Measurements from ENCODE around the gene CFAP54.

The CFAP54 gene

GRCh38 chr12:96846293-96846692, 356.9 kb downstream of the CFAP54 start:
- DNase-seq, result no peak

GRCh38 chr12:96850676-96851075, 361.3 kb downstream of the CFAP54 start:
- no peak for DNase-seq

- no peak for DNase-seq
Measured at GRCh38 chr12:96858162-96858561, 368.8 kb downstream of the CFAP54 start.

GRCh38 chr12:96861656-96862055, 372.3 kb downstream of the CFAP54 start:
- DNase-seq, result no peak

- DNase-seq, result no peak
Measured at GRCh38 chr12:96862326-96862725, 372.9 kb downstream of the CFAP54 start.

- no peak for DNase-seq
Measured at GRCh38 chr12:96864335-96864734, 375.0 kb downstream of the CFAP54 start.

GRCh38 chr12:96866801-96867590, 377.6 kb downstream of the CFAP54 start:
- no peak for DNase-seq

GRCh38 chr12:96870946-96871345, 381.6 kb downstream of the CFAP54 start:
- no peak for DNase-seq

- no peak for DNase-seq
Measured at GRCh38 chr12:96872961-96873360, 383.6 kb downstream of the CFAP54 start.

GRCh38 chr12:96874211-96874610, 384.8 kb downstream of the CFAP54 start:
- DNase-seq, result no peak

- no peak for DNase-seq
Measured at GRCh38 chr12:96876966-96877365, 387.6 kb downstream of the CFAP54 start.

- no peak for DNase-seq
Measured at GRCh38 chr12:96878704-96879103, 389.3 kb downstream of the CFAP54 start.

- no peak for DNase-seq
Measured at GRCh38 chr12:96879301-96879700, 389.9 kb downstream of the CFAP54 start.

GRCh38 chr12:96880220-96880619, 390.8 kb downstream of the CFAP54 start:
- DNase-seq, result no peak

- DNase-seq, result no peak
Measured at GRCh38 chr12:96881608-96882007, 392.2 kb downstream of the CFAP54 start.

GRCh38 chr12:96882862-96883261, 393.5 kb downstream of the CFAP54 start:
- no peak for DNase-seq

GRCh38 chr12:96883571-96883970, 394.2 kb downstream of the CFAP54 start:
- DNase-seq, result no peak

- DNase-seq, result no peak
Measured at GRCh38 chr12:96886998-96887677, 397.8 kb downstream of the CFAP54 start.

- no peak for DNase-seq
Measured at GRCh38 chr12:96889273-96889933, 400.0 kb downstream of the CFAP54 start.

GRCh38 chr12:96890331-96890730, 401.0 kb downstream of the CFAP54 start:
- DNase-seq, result no peak

GRCh38 chr12:96892104-96892503, 402.7 kb downstream of the CFAP54 start:
- DNase-seq, result no peak

GRCh38 chr12:96897421-96897820, 408.0 kb downstream of the CFAP54 start:
- DNase-seq, result no peak

- DNase-seq, result no peak
Measured at GRCh38 chr12:96901175-96901574, 411.8 kb downstream of the CFAP54 start.

- DNase-seq, result no peak
Measured at GRCh38 chr12:96902076-96902475, 412.7 kb downstream of the CFAP54 start.
